CD14-positive monocyte (primary cell): ENCODE measurements around the gene DOP1B. TPM values are rescaled to one million over a fixed set of nuclear protein-coding genes. Genes with fewer than 3 reads are reported as not detected.

Source experiments
- DNase-seq, 3 donors: peaks; one replicate each; pipeline ENCODE4 v3.0.0-alpha.2; 2011 to 2022
- H2AFZ ChIP-seq: 2 replicates; pipeline ENCODE4 v1.6.0; 2012; ENCODE audit warnings: mild to moderate bottlenecking, low read depth, low read length, inconsistent platforms; ENCODE audit not compliant: insufficient read depth, poor library complexity, severe bottlenecking
- H3K27ac ChIP-seq, 2 donors: 1 replicate in 1 of 2; 2 replicates in 1 of 2; pipeline ENCODE4 v1.5.1; 2012 to 2013; ENCODE audit warnings: low read length in 2 of 2, control low read depth in 1 of 2, inconsistent platforms in 1 of 2, low read depth in 1 of 2, mild to moderate bottlenecking in 1 of 2
- H3K27me3 ChIP-seq, 2 donors: one replicate each; pipeline versions ENCODE4 v1.6.0 to v1.6.1; 2011 to 2013; ENCODE audit warnings: low read length in 2 of 2; ENCODE audit not compliant: control insufficient read depth in 2 of 2, insufficient read depth in 2 of 2
- H3K36me3 ChIP-seq, 2 donors: replicated peaks in 1 of 2; 1 replicate in 1 of 2; 2 replicates in 1 of 2; pipeline versions ENCODE4 v1.5.1 to v1.6.1; 2012 to 2013; ENCODE audit warnings: low read length in 2 of 2, control low read depth in 1 of 2, inconsistent platforms in 1 of 2, mild to moderate bottlenecking in 1 of 2; ENCODE audit not compliant: insufficient read depth in 2 of 2, control insufficient read depth in 1 of 2
- H3K4me1 ChIP-seq, 2 donors: 1 replicate in 1 of 2; 2 replicates in 1 of 2; pipeline versions ENCODE4 v1.5.1 to v1.6.1; 2012 to 2013; ENCODE audit warnings: low read length in 2 of 2, control low read depth in 1 of 2, inconsistent platforms in 1 of 2, mild to moderate bottlenecking in 1 of 2, moderate library complexity in 1 of 2; ENCODE audit not compliant: insufficient read depth in 2 of 2, control insufficient read depth in 1 of 2
- H3K4me2 ChIP-seq: replicated peaks from 2 replicates; pipeline ENCODE3; 2012; ENCODE audit warnings: low read length, moderate library complexity, mild to moderate bottlenecking; ENCODE audit not compliant: poor library complexity, severe bottlenecking; ENCODE audit errors: extremely low read depth
- H3K4me3 ChIP-seq, 3 experiments: fragments of 200-600 bp in 1 of 3; sonication (generic) in 1 of 3; replicated peaks in 1 of 3; 1 replicate in 2 of 3; 2 replicates in 1 of 3; pipeline ENCODE4 v1.5.1; 2011 to 2013; ENCODE audit warnings: low read length in 3 of 3, mild to moderate bottlenecking in 3 of 3, control low read depth in 2 of 3, low read depth in 2 of 3, inconsistent platforms in 1 of 3, moderate library complexity in 1 of 3
- H3K79me2 ChIP-seq: 2 replicates; pipeline ENCODE4 v1.6.0; 2012; ENCODE audit warnings: mild to moderate bottlenecking, control low read depth, inconsistent platforms, low read length, moderate library complexity; ENCODE audit not compliant: insufficient read depth
- H3K9ac ChIP-seq: 2 replicates; pipeline ENCODE4 v1.6.0; 2017; ENCODE audit warnings: low read length, mild to moderate bottlenecking; ENCODE audit not compliant: insufficient read depth, poor library complexity, severe bottlenecking
- H3K9me3 ChIP-seq, 2 donors: replicated peaks in 1 of 2; 1 replicate in 1 of 2; 2 replicates in 1 of 2; pipeline versions ENCODE4 v1.5.1 to v1.6.1; 2012 to 2013; ENCODE audit warnings: low read length in 2 of 2, control low read depth in 1 of 2; ENCODE audit not compliant: control insufficient read depth in 1 of 2, insufficient read depth in 1 of 2
- H4K20me1 ChIP-seq: 2 replicates; pipeline ENCODE4 v1.6.0; 2012; ENCODE audit warnings: mild to moderate bottlenecking, low read length, control low read depth, moderate library complexity; ENCODE audit not compliant: insufficient read depth
- H3K27ac Mint-ChIP-seq, 7 donors: one replicate each; pipeline ENCODE4 v1.8.0; 2020; ENCODE audit warnings: mild to moderate bottlenecking in 7 of 7, mixed read lengths in 7 of 7, moderate library complexity in 6 of 7, inconsistent platforms in 2 of 7
- H3K27me3 Mint-ChIP-seq, 3 donors: one replicate each; pipeline ENCODE4 v1.8.0; 2021 to 2022; ENCODE audit warnings: low read depth in 3 of 3, mild to moderate bottlenecking in 3 of 3, mixed read lengths in 3 of 3, moderate library complexity in 3 of 3, inconsistent platforms in 1 of 3
- H3K36me3 Mint-ChIP-seq, 2 donors: one replicate each; pipeline ENCODE4 v1.8.0; 2020; ENCODE audit warnings: mixed read lengths in 2 of 2, inconsistent platforms in 1 of 2, mild to moderate bottlenecking in 1 of 2
- H3K4me1 Mint-ChIP-seq: one replicate; pipeline ENCODE4 v1.8.0; 2020; ENCODE audit warnings: mild to moderate bottlenecking, mixed read lengths
- H3K4me3 Mint-ChIP-seq, 2 donors: one replicate each; pipeline ENCODE4 v1.8.0; 2020; ENCODE audit warnings: mild to moderate bottlenecking in 2 of 2, mixed read lengths in 2 of 2, moderate library complexity in 1 of 2
- H3K9me3 Mint-ChIP-seq, 7 donors: one replicate each; pipeline ENCODE4 v1.8.0; 2020 to 2022; ENCODE audit warnings: mixed read lengths in 7 of 7, mild to moderate bottlenecking in 6 of 7, moderate library complexity in 6 of 7, inconsistent platforms in 2 of 7
- CTCF ChIP-seq: fragments of 200-600 bp; IDR thresholded peaks from one replicate; pipeline ENCODE4 v1.8.0; 2022; ENCODE audit warnings: antibody characterized with exemption, mild to moderate bottlenecking
- WGBS: methylation state at CpG from one replicate; pipeline ENCODE4 v1.1.5; 2013; ENCODE audit warnings: missing lambda C conversion rate; ENCODE audit not compliant: insufficient coverage; 5-methylcytosine and 5-hydroxymethylcytosine counted together
- intact Hi-C, 2 donors: fragments of 100-400 bp; cut with micrococcal nuclease; formaldehyde crosslinking; loops; one replicate each; pipeline versions ENCODE4 v1.15.0 to v1.15.1; 2023
- polyA plus RNA-seq, 3 donors: library from polyadenylated mRNA; depleted of rRNA in 1 of 3; unstranded in 2 of 3; stranded (reverse) in 1 of 3; fragments of 300-500 nt in 2 of 3; fragments of >200 nt in 1 of 3; fragmentation: Illumina TruSeq in 2 of 3; gene quantifications; 1 replicate in 2 of 3; 2 replicates in 1 of 3; pipeline ENCODE4 v1.2.3, GENCODE V29; 2012 to 2021

DOP1B gene
- polyA plus RNA-seq, 3 donors: 6.0 to 14.4 (median 11.0) TPM

DNA sequence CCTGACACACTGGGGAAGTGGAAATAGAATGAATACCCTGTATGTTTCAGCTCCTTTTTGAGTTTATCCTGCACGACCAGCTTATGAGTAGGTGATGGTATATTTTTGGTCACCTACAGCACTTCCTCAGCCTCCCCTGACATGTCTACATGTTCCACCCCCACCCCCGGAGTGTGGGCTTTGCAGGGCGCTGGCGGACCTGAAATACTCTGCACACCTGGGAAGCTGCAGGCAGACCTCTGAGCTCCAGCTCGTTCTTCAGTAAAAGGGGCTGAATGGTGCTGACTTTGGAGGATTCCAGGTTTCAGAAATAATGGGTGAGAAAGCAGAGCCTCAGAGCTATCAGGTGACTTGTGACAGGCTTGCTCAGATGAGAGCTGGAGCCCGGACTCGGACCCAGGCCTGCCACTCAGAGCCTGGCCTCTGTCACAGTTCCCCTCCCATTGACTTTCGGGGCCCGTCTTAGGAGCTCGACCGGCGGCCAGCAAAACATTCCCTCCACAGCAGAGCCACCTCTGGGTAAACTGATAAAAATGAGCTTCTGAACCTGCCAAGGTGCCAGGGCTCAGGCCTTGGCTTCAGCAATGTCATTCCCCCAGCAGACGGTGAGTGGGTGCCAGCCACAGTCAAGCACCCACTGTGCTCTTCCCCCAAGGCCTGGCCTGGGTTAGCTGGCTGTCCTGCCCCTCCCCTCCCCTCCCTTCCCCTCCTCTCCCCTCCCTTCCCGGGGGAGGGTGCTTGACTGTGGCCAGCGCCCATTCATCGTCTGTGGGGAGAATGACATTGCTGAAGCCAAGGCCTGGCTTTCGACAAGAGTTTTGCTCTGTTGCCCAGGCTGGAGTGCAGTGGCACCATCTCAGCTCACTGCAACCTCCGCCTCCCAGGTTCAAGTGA lies 30.1 kb downstream of the DOP1B start:
- peaks cover 49 to 54% of the 10 kb centered on the region in 2 donors for H3K4me1 ChIP-seq
- H3K27ac Mint-ChIP-seq: peak overlapping the region in 4 of 7 donors; percentile 30 to 80 (median 66)
- no peak for TF ChIP-seq CTCF

GRCh38 chr21:36188081-36188681 lies 31.6 kb downstream of the DOP1B start:
- peak overlapping the region in 6 of 7 donors; percentile 28 to 65 (median 58) for H3K27ac Mint-ChIP-seq
- no peak overlapping the region for H3K4me2 ChIP-seq
- H3K4me3 Mint-ChIP-seq: no peak overlapping the region
- DNase-seq: no peak
- H3K9ac ChIP-seq: no peak overlapping the region
- no peak for TF ChIP-seq CTCF
- H3K4me1 ChIP-seq: peaks cover 35 to 40% of the 10 kb centered on the region in 2 donors
- 86% methylated on average over 7 of the region's 8 CpGs for WGBS
- peaks cover 0 to 3% (median 0%) of the 10 kb centered on the region in 7 donors for H3K9me3 Mint-ChIP-seq
- peaks cover 7 to 18% of the 10 kb centered on the region in 2 donors for H3K36me3 ChIP-seq
- intact Hi-C loops: loop anchor here in 1 of 2 donors (5.0 kb wide), 1 partner anchor 36 kb away; no protein-coding TSS in a partner anchor
- no peaks in the 10 kb centered on the region for H3K27me3 ChIP-seq
- peaks cover 27% of the 10 kb centered on the region for H3K79me2 ChIP-seq
- peaks cover 0 to 2% (median 0%) of the 10 kb centered on the region in 3 donors for H3K27me3 Mint-ChIP-seq
- H3K4me3 ChIP-seq: no peak overlapping the region
- no peak overlapping the region for H2AFZ ChIP-seq
- peaks cover 15% of the 10 kb centered on the region for H4K20me1 ChIP-seq
- peaks cover 37% of the 10 kb centered on the region for H3K4me1 Mint-ChIP-seq
- no peaks in the 10 kb centered on the region for H3K9me3 ChIP-seq
- peaks cover 29 to 47% of the 10 kb centered on the region in 2 donors for H3K36me3 Mint-ChIP-seq
- peak overlapping the region in 1 of 2 donors; percentile 34 for H3K27ac ChIP-seq

More for the DNA sequence above, 30.1 kb downstream of the DOP1B start:
- peaks cover 41% of the 10 kb centered on the region for H3K79me2 ChIP-seq
- 88% methylated on average over 9 of the region's 18 CpGs for WGBS
- Mint-ChIP-seq H3K9me3 (peaks cover 0 to 3% (median 0%) of the 10 kb centered on the region in 7 donors), H3K4me1 (peaks cover 51% of the 10 kb centered on the region), H3K4me3 (no peak overlapping the region), H3K27me3 (peaks cover 0 to 2% (median 0%) of the 10 kb centered on the region in 3 donors), H3K36me3 (peaks cover 29 to 48% of the 10 kb centered on the region in 2 donors)
- H3K4me3 ChIP-seq: no peak overlapping the region
- H3K27ac ChIP-seq: peak overlapping the region; percentile 20 to 71
- H2AFZ ChIP-seq: no peak overlapping the region
- peaks cover 7 to 21% of the 10 kb centered on the region in 2 donors for H3K36me3 ChIP-seq
- H4K20me1 ChIP-seq: peaks cover 20% of the 10 kb centered on the region
- no peak for DNase-seq
- no peak overlapping the region for H3K4me2 ChIP-seq
- no peaks in the 10 kb centered on the region for H3K9me3 ChIP-seq
- intact Hi-C loops: loop anchor here in 1 of 2 donors (5.0 kb wide), 1 partner anchor 34 kb away; no protein-coding TSS in a partner anchor
- H3K9ac ChIP-seq: no peak overlapping the region
- H3K27me3 ChIP-seq: no peaks in the 10 kb centered on the region
